Adrenal gland (tissue), 12 donors: Measurements from ENCODE around the gene MOGAT3. TPM values are rescaled to one million over a fixed set of nuclear protein-coding genes. Genes with fewer than 3 reads are reported as not detected.

Experiments
- DNase-seq, 7 donors: peaks; one replicate each; pipeline ENCODE4 v3.0.0-alpha.2; 2019 to 2020
- H3K27ac ChIP-seq, 5 donors: fragments of 200-600 bp; sonication (generic) in 4 of 5; 1 replicate in 3 of 5; 2 replicates in 2 of 5; pipeline versions ENCODE4 v1.5.1 to v1.8.0; 2016 to 2020; ENCODE audit warnings: mild to moderate bottlenecking in 1 of 5
- H3K27me3 ChIP-seq: fragments of 200-600 bp; 2 replicates; pipeline ENCODE4 v1.8.0; 2021
- H3K36me3 ChIP-seq, 2 donors: fragments of 200-600 bp; replicated peaks in 1 of 2; 1 replicate in 1 of 2; 2 replicates in 1 of 2; pipeline versions ENCODE4 v1.5.1 to v1.8.0; 2018 to 2022
- H3K4me1 ChIP-seq, 2 donors: fragments of 200-600 bp; replicated peaks in 1 of 2; 1 replicate in 1 of 2; 2 replicates in 1 of 2; pipeline versions ENCODE4 v1.5.1 to v1.8.0; 2018 to 2021
- H3K4me3 ChIP-seq, 4 donors: fragments of 200-600 bp; sonication (generic) in 3 of 4; one replicate each; pipeline ENCODE4 v1.5.1; 2016 to 2018
- H3K9me3 ChIP-seq, 3 donors: fragments of 200-600 bp; sonication (generic) in 1 of 3; replicated peaks in 1 of 3; 1 replicate in 2 of 3; 2 replicates in 1 of 3; pipeline versions ENCODE4 v1.5.1 to v1.8.0; 2016 to 2021
- POLR2A ChIP-seq, 2 donors: fragments of 450-650 bp; IDR thresholded peaks; one replicate each; pipeline ENCODE4 v1.6.1; 2017; ENCODE audit warnings: antibody characterized with exemption in 2 of 2, mild to moderate bottlenecking in 2 of 2, moderate library complexity in 1 of 2
- WGBS, 4 donors: extraction: QIAGEN DNeasy Blood & Tissue Kit in 2 of 4; methylation state at CpG; one replicate each; pipeline versions ENCODE4 v1.1.5 to v1.1.7; 2013 to 2017; 5-methylcytosine and 5-hydroxymethylcytosine counted together
- intact Hi-C, 2 donors: fragments of 100-400 bp; cut with DNase I; formaldehyde crosslinking; loops; one replicate each; pipeline versions ENCODE4 v1.14.1 to v1.15.0; 2022 to 2023
- polyA plus RNA-seq, 3 donors: library from polyadenylated mRNA; stranded (reverse); fragments of 200-250 nt in 2 of 3; fragments of 350-450 nt in 1 of 3; fragmentation: Illumina TruSeq in 1 of 3; extraction: RNeasy Lipid Tissue Mini Kit (QIAGEN cat#74804) in 1 of 3; gene quantifications; one replicate each; pipeline ENCODE4 v1.2.3, GENCODE V29; 2013 to 2014
- total RNA-seq, 9 donors: library from RNA; depleted of rRNA in 4 of 9; stranded (reverse); fragments of >200 nt in 4 of 9; fragments of 120-200 nt in 1 of 9; fragmentation: NEBNext Ultra II Directional in 1 of 9; extraction: Animal tissue kit (Norgen Biotek cat#: 25700) in 1 of 9; gene quantifications; one replicate each; pipeline versions ENCODE4 v1.1.0 to v1.2.4, GENCODE V29; 2013 to 2023
- TF ChIP-seq, protein P1 (sequence below), 6 experiments: fragments of 450-650 bp in 4 of 6; fragments of 200-600 bp in 2 of 6; sonication (generic) in 1 of 6; IDR thresholded peaks; 1 replicate in 5 of 6; 2 replicates in 1 of 6; pipeline versions ENCODE4 v1.5.1 to v1.8.0; 2016 to 2021; ENCODE audit warnings: antibody characterized with exemption in 6 of 6, mild to moderate bottlenecking in 2 of 6, moderate library complexity in 1 of 6
- donor health status: healthy with polysubstance abuse.
- donor health status: Bipolar disorder and iron deficiency.
- donor health status: DM: yes; HTN: yes; CAD: no.
- donor health status: DM: no; HTN: no; CAD: no.
- donor health status: DM: no; HTN: no; CAD: no.
- donor health status: DM: yes; HTN: yes; CAD: no.

MOGAT3 gene
- total and polyA plus RNA-seq, 12 donors, result not detected

- TF ChIP-seq, protein P1, sequence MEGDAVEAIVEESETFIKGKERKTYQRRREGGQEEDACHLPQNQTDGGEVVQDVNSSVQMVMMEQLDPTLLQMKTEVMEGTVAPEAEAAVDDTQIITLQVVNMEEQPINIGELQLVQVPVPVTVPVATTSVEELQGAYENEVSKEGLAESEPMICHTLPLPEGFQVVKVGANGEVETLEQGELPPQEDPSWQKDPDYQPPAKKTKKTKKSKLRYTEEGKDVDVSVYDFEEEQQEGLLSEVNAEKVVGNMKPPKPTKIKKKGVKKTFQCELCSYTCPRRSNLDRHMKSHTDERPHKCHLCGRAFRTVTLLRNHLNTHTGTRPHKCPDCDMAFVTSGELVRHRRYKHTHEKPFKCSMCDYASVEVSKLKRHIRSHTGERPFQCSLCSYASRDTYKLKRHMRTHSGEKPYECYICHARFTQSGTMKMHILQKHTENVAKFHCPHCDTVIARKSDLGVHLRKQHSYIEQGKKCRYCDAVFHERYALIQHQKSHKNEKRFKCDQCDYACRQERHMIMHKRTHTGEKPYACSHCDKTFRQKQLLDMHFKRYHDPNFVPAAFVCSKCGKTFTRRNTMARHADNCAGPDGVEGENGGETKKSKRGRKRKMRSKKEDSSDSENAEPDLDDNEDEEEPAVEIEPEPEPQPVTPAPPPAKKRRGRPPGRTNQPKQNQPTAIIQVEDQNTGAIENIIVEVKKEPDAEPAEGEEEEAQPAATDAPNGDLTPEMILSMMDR (IDR thresholded peaks at IDR 0.05), result no peak
- TF ChIP-seq POLR2A (IDR thresholded peaks at IDR 0.05), result no peak
- Histone ChIP-seq H3K4me3 (peak overlapping the region in 1 of 4 donors; percentile 42), H3K27me3 (no peaks in the 10 kb centered on the region), H3K36me3 (peaks cover 0 to 12% of the 10 kb centered on the region in 2 donors), H3K4me1 (peaks cover 0 to 12% of the 10 kb centered on the region in 2 donors), H3K27ac (peak overlapping the region in 1 of 5 donors; percentile 29), H3K9me3 (no peaks in the 10 kb centered on the region)
- intact Hi-C loops, result loop anchor here in 1 of 2 donors (5.0 kb wide), 1 partner anchor 50 kb away; the partner anchor contains the start of gene NAT16
- DNase-seq, result peak in 1 of 7 donors; percentile 11
- 25 to 55% (median 41%) methylated on average over 3 to 52 of the region's 52 CpGs for WGBS, 4 donors
Observed at GRCh38 chr7:101232141-101232850, 31.5 kb upstream of the MOGAT3 start.

DNA sequence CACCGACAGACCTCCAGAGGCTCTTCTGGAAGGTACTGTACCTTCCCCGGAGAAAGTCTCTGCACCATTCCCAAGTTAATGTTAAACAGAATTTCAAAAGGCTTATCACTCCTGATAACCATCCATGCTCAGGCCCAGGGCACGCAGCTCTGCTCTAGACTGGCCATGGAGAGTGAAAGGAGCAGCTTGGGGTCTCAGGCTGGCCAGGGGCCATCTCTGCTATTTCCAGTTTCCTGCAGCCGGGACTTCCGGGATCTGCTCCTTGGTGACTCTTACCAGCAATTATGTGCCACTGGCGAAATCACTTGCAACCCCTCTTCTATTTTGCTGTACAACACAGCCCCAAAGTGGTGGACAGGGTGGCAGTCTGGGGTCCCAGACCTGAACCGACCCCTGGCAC lies 30.8 kb upstream of the MOGAT3 start:
- no peak for DNase-seq
- Histone ChIP-seq H3K36me3 (peaks cover 0 to 10% of the 10 kb centered on the region in 2 donors), H3K4me3 (no peak overlapping the region), H3K27me3 (no peaks in the 10 kb centered on the region), H3K9me3 (no peaks in the 10 kb centered on the region), H3K4me1 (peaks cover 0 to 12% of the 10 kb centered on the region in 2 donors), H3K27ac (peak overlapping the region in 1 of 5 donors; percentile 29)
- TF ChIP-seq POLR2A (IDR thresholded peaks at IDR 0.05), result no peak
- TF ChIP-seq, protein P1 (IDR thresholded peaks at IDR 0.05), result no peak
- intact Hi-C loops, result loop anchor here in 1 of 2 donors (5.0 kb wide), 1 partner anchor 49 kb away; the partner anchor contains the start of gene NAT16
- WGBS, 4 donors, result 64 to 76% (median 70%) methylated on average over 5 to 7 of the region's 7 CpGs

DNA sequence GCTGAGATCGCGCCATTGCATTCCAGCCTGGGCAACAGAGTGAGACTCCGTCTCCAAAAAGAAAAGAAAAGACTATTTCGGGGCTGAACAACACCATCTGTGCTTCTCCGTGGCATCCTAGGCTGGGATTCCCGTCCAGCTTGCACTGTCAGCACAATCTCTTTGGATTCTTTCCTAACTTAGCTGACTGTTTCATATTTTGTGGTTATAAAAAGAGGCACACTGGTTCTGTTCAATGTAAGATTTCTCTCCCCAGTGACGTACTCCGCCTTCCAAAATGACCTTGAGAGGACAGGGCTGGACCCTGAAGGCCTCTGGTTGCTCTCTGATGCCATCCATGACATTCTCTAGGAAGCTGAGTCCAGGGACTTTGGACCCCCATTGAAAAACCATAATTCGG lies 25.9 kb upstream of the MOGAT3 start:
- no peaks in the 10 kb centered on the region for H3K9me3 ChIP-seq
- no peak for TF ChIP-seq POLR2A (IDR thresholded peaks at IDR 0.05)
- TF ChIP-seq, protein P1 (IDR thresholded peaks at IDR 0.05), result no peak
- intact Hi-C loops, result no loop called here
- peak overlapping the region in 1 of 5 donors; percentile 49 for H3K27ac ChIP-seq
- 69 to 76% (median 70%) methylated on average over 9 of the region's 9 CpGs for WGBS, 4 donors
- peak in 1 of 7 donors; percentile 13 for DNase-seq
- H3K4me3 ChIP-seq, result no peak overlapping the region
- H3K4me1 ChIP-seq, result peaks cover 0 to 3% of the 10 kb centered on the region in 2 donors
- H3K36me3 ChIP-seq, result peaks cover 0 to 44% of the 10 kb centered on the region in 2 donors
- no peaks in the 10 kb centered on the region for H3K27me3 ChIP-seq

DNA sequence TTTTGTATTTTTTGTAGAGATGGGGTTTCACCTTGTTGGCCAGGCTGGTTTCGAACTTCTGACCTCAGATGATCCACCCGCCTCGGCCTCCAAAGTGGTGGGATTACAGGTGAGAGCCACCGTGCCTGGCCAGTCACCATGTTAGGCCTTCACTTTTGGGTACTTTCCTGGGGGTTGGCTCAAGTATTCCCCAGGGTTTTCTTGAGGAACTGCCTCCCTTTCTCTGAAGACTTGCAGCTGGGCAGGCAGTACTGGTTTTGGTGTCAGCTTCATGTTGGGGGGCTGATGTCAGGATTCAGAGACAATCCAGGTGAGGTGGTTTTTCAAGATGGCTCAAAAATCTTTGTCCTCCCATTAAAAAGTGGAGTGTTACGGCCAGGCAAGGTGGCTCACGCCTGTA lies 24.8 kb upstream of the MOGAT3 start:
- intact Hi-C loops, result no loop called here
- H3K36me3 ChIP-seq, result peaks cover 0 to 44% of the 10 kb centered on the region in 2 donors
- TF ChIP-seq POLR2A (IDR thresholded peaks at IDR 0.05), result no peak
- TF ChIP-seq, protein P1 (IDR thresholded peaks at IDR 0.05), result no peak
- H3K4me1 ChIP-seq, result peaks cover 0 to 1% of the 10 kb centered on the region in 2 donors
- no peak overlapping the region for H3K27ac ChIP-seq
- H3K27me3 ChIP-seq, result no peaks in the 10 kb centered on the region
- no peaks in the 10 kb centered on the region for H3K9me3 ChIP-seq
- 94 to 98% (median 98%) methylated on average over 6 of the region's 6 CpGs for WGBS, 4 donors
- DNase-seq, result no peak
- H3K4me3 ChIP-seq, result no peak overlapping the region
